HG03378 (cell line): ENCODE data around the gene VAV3.

Experiments used
- ATAC-seq: cut with Tn5 transposase; IDR thresholded peaks from one replicate; pipeline ENCODE4 v1.9.1; 2021; ENCODE audit warnings: mild to moderate bottlenecking, moderate library complexity; ENCODE audit not compliant: unreplicated experiment

VAV3 gene

DNA sequence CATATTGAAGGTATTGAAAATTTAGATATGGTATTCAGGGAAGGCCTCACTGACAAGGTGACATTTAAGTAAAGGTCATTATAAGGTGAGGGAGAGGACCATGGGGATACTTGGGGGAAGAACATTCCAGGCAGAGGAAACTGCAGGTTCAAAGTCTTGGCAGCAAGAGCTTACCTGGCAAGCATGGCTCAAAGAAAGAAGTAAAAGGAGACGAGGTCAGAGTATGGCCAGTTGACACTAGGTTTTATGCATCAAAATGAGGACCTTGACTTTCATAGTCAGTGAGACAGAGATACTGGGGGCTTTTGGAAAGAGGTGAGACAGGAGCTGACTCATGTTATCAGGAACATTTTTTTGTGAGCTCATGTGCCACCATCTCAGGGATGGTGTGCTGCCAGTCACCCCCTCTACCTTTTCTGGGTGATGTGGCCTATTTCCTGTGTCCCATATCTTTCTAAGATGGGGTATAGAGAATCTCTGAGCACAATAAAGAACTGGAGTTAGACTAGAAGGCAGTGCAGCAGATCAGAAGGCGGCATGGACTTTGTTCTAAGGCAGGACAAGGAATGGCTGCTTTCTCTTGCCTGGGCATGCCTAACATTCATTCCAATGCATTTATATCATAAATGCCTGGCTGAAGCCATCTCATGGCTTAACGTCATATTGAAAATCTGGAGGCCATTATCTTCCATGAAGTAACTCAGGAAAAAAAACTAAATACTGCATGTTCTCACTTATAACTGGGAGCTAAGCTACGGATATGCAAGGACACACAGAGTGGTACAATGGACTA lies 417.4 kb downstream of the VAV3 start:
- ATAC-seq, result no peak

- no peak for ATAC-seq
These were observed 418.4 kb downstream of the VAV3 start for GRCh38 chr1:107546576-107546975.

DNA sequence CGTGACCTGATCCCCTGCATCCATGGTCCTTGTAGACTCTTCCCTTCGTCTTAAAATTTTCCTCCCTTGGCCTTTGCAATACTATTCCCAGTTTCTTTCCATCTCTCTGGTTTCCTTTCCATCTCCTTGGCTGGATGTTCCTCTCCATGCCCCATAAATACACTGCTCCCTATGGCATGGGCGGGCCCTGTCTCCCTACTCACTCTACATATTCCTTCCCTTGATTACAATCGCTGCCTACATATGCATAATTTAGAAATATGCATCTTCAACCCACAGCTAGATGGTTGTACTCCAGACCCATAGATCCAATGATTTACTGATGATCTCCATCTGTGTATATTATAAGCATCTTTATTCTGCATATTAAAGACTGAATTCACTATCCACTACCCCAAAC lies 419.1 kb downstream of the VAV3 start:
- no peak for ATAC-seq

GRCh38 chr1:107545056-107545577 lies 419.9 kb downstream of the VAV3 start:
- ATAC-seq, result no peak

DNA sequence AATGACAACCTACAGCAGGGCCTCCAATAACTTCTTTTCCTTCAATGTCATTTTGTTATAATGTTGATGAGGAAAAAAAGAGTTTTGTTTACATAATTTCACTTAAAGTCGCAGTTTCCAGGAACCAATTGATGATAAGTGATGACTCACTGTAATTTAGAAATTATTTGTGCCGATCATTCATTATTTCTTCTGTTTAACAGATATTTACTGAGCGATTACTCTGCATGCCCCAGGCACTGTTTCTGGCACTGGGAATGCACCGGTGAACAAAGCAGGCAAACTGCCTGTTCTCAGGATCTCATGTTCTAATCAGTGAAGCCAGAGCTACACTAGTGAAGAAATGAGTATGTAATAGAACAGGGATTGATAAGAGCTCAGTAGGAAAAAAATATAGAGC lies 420.7 kb downstream of the VAV3 start:
- no peak for ATAC-seq

GRCh38 chr1:107541412-107541811 lies 423.6 kb downstream of the VAV3 start:
- no peak for ATAC-seq

- no peak for ATAC-seq
These were observed 426.5 kb downstream of the VAV3 start for GRCh38 chr1:107538502-107538901.

DNA sequence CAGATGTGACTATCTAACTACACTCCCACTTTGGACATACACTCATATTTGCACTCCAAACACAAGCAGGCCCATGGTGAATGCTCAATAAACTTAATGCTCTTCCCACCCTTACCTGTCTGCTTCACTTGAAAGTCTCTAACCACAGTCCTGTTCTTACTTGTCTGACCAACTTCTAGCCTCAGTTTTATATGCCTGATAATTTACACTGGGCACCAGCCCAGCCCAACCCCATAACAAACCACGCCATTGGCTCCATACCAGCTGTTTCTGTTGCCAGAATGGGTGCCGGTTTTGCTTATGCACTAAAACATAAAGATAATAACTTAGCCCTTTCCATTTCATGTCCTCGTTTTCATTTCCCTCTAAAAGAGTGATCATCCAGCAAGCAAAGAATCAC lies 428.7 kb downstream of the VAV3 start:
- no peak for ATAC-seq

GRCh38 chr1:107535091-107535490 lies 429.9 kb downstream of the VAV3 start:
- ATAC-seq, result peak; percentile 66

DNA sequence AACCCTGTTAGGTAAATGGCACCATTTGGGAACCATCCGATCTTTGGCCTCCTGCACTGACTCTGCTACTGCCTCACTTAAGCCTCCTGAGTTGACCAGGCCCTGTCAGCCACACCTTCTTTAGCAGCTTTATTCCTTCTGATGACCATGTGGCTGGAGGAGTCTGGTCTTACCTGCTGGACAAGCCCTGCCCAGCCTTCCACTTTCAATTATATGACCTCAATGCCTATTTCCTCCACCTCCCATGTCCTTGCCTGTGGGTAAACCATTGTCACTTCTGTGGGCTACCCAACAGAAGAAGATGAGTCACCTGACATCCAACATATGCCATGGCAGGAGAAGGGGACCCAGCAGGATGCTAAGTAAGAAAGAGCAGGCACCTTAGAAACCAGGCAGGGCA lies 430.3 kb downstream of the VAV3 start:
- ATAC-seq, result peak; percentile 19

- ATAC-seq, result no peak
These were observed 431.5 kb downstream of the VAV3 start for GRCh38 chr1:107533436-107533835.

DNA sequence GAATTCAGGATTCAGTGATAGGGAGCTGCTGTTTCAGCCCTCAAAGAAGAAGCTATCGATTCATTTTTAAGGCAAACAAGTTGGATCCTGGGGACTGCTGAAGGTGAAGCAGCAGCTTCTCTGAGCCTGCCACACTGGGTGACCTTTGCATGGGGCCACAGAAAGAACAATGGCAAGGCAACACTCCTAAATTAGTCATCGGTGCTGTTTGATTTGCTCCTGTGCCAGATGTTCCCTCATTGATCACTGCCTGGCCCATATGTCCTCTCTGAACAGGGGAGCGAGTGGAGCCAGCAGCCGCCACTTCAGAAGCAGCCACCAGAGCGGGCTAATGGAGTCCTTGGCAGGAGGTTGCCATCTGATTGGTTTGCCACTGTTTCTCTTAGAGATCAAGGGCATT lies 432.7 kb downstream of the VAV3 start:
- no peak for ATAC-seq

- ATAC-seq, result no peak
These were observed 433.7 kb downstream of the VAV3 start for GRCh38 chr1:107531065-107531908.

GRCh38 chr1:107530543-107530942 lies 434.4 kb downstream of the VAV3 start:
- ATAC-seq, result no peak

DNA sequence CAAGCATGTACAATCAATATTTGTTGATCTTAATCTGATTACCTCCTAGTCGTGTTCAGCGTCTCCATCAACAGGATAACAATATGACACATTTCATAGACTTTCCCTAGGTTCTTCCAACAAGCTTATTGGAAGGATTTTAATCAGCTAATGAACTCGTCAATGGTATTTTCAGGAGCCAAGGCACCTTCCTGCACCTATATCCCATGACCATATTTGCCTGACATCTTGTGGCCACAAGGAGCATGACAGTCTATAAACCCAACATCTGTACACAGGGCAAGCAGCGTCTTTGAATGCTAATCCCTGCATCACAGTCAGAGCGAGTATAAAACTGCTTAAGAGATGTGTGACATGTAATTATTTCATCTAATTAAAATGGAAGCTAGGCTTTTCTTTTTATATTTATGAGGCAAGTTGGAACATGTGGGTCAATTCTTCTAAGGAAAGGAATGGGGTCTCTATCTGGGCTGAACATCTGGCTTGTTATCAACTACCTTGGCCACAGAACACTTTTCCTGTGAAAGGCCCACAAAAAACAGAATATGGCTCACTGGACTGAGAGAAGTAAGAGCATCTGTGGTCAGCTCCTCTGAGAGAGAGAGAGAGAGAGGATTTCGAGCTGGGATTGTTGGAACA lies 435.4 kb downstream of the VAV3 start:
- peak; percentile 97 for ATAC-seq

DNA sequence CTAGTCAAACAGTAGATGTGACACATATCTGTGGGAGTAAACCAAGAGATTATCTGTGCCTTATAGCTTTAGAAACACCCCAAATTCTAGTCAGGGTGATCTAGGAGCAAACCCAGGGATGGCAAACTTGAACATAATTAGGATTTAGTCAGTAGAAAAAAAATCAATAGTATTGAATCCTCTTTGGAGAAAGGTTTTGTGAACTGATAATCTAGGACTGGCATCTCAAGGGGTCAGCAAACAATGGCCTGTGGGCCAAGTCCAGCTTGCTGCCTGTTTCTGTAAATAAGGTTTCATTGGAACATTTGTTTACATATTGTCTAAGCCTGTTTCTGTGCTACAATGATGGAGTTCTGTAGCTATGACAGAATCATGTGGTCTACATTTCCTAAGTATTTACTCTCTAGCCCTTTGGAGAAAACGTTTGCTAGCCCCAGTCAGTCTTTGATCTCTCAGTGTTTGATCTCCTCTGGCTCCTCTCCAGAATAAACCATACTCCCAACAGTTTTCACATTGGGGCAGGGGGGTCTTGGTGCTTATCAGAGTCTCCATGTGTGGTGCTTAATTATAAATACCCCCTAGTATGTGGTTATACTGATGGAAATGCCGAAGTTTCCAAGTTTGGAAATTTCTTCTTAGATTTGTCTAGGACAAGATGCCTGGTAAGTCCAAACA lies 438.3 kb downstream of the VAV3 start:
- no peak for ATAC-seq

- ATAC-seq, result no peak
These were observed 439.0 kb downstream of the VAV3 start for GRCh38 chr1:107525961-107526360.

DNA sequence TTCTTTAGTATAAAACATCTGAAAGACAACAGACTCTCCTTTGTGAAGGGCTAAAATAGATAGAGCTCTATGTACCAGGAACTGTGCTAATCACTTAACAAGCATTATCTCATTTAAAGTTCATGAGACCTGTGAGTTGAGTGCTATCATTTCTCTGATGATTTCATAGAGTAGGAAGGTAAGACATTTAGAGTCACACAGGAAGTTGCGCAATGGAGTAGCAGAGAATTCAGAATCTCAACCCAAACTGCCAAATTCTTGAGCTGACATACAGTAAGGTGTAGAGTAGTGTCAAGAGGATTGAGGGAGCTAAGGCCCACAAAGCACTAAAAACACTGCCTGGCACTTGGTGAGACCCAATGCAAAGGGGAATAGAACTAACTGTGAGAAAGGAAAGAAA lies 439.8 kb downstream of the VAV3 start:
- no peak for ATAC-seq

- ATAC-seq, result no peak
These were observed 440.7 kb downstream of the VAV3 start for GRCh38 chr1:107524301-107524700.

DNA sequence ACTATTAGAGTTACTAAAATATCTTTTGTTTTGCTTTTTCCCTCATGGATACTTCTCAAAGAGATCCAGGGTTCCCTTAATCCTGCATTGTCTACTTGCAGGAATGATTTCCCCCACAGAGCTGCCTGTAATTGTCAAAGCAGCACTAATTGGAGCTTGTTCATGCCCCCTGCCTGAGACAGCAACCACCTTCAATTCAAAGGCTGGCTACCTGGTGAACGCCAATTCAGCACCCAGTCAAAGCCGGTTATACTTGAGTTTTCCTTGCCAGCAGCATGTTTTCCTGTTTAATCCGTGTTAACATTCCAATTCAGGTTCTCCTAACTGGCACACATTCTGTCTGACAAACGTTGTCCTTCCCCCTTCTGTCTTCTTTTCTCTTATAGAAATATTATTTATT lies 441.2 kb downstream of the VAV3 start:
- no peak for ATAC-seq

- ATAC-seq, result no peak
These were observed 441.9 kb downstream of the VAV3 start for GRCh38 chr1:107523061-107523460.
